Naive thymus-derived CD4-positive, alpha-beta T cell (primary cell): ENCODE results near the gene KIF13A. TPM values are rescaled to one million over a fixed set of nuclear protein-coding genes. Genes with fewer than 3 reads are reported as not detected.

ENCODE experiments used
- ATAC-seq: fragments of 150-1000 bp; cut with Tn5 transposase; 2 replicates; pipeline ENCODE4 v1.10.0; 2021; ENCODE audit warnings: mild to moderate bottlenecking, moderate library complexity
- CTCF ChIA-PET: fragments of 350-600 bp; sonication (Branson Sonifier 250); formaldehyde crosslinking; loops from one replicate; lab custom pipeline; 2021; ENCODE audit warnings: antibody characterized with exemption; lab: Charles Lee
- POLR2A ChIA-PET: fragments of 350-600 bp; sonication (Branson Sonifier 250); formaldehyde crosslinking; loops from one replicate; lab custom pipeline; 2021; ENCODE audit warnings: antibody characterized with exemption, inconsistent platforms; lab: Charles Lee
- DNase-seq, 9 donors: peaks; one replicate each; pipeline versions ENCODE4 v3.0.0 to v3.0.0-alpha.2; 2020 to 2022; ENCODE audit warnings: mixed read lengths in 1 of 9
- H3K27ac ChIP-seq: one replicate; pipeline ENCODE4 v1.7.0; 2013; ENCODE audit warnings: mild to moderate bottlenecking, low read depth, low read length, moderate library complexity
- H3K27me3 ChIP-seq, 2 donors: one replicate each; pipeline ENCODE4 v1.7.0; 2013; ENCODE audit warnings: low read length in 2 of 2, mild to moderate bottlenecking in 2 of 2, moderate library complexity in 2 of 2; ENCODE audit not compliant: control insufficient read depth in 2 of 2, insufficient read depth in 2 of 2
- H3K36me3 ChIP-seq, 3 experiments: 1 replicate in 2 of 3; 2 replicates in 1 of 3; pipeline ENCODE4 v1.7.0; 2013; ENCODE audit warnings: low read length in 3 of 3, mild to moderate bottlenecking in 3 of 3, moderate library complexity in 1 of 3; ENCODE audit not compliant: insufficient read depth in 3 of 3, control insufficient read depth in 2 of 3
- H3K4me1 ChIP-seq, 2 donors: one replicate each; pipeline ENCODE4 v1.7.0; 2013; ENCODE audit warnings: low read length in 2 of 2, mild to moderate bottlenecking in 2 of 2, moderate library complexity in 1 of 2; ENCODE audit not compliant: control insufficient read depth in 2 of 2, insufficient read depth in 2 of 2
- H3K4me3 ChIP-seq: 2 replicates; pipeline ENCODE4 v1.7.0; 2013; ENCODE audit warnings: mild to moderate bottlenecking, low read length
- H3K9me3 ChIP-seq, 3 experiments: 1 replicate in 2 of 3; 2 replicates in 1 of 3; pipeline ENCODE4 v1.7.0; 2013; ENCODE audit warnings: low read length in 3 of 3; ENCODE audit not compliant: control insufficient read depth in 2 of 3
- H3K27ac Mint-ChIP-seq, 9 donors: one replicate each; pipeline ENCODE4 v1.8.0; 2020 to 2022; ENCODE audit warnings: mixed read lengths in 9 of 9, mild to moderate bottlenecking in 8 of 9, moderate library complexity in 5 of 9, inconsistent platforms in 2 of 9
- H3K27me3 Mint-ChIP-seq, 5 donors: one replicate each; pipeline ENCODE4 v1.8.0; 2021 to 2022; ENCODE audit warnings: mixed read lengths in 5 of 5, mild to moderate bottlenecking in 1 of 5
- H3K36me3 Mint-ChIP-seq, 5 donors: one replicate each; pipeline ENCODE4 v1.8.0; 2020 to 2022; ENCODE audit warnings: mixed read lengths in 5 of 5, mild to moderate bottlenecking in 3 of 5, inconsistent platforms in 1 of 5
- H3K4me1 Mint-ChIP-seq, 7 donors: one replicate each; pipeline ENCODE4 v1.8.0; 2020 to 2022; ENCODE audit warnings: mixed read lengths in 7 of 7, mild to moderate bottlenecking in 3 of 7, inconsistent platforms in 1 of 7
- H3K4me3 Mint-ChIP-seq, 10 donors: one replicate each; pipeline ENCODE4 v1.8.0; 2020 to 2022; ENCODE audit warnings: mild to moderate bottlenecking in 10 of 10, mixed read lengths in 10 of 10, moderate library complexity in 6 of 10, inconsistent platforms in 2 of 10
- H3K9me3 Mint-ChIP-seq, 11 donors: one replicate each; pipeline ENCODE4 v1.8.0; 2020 to 2022; ENCODE audit warnings: mixed read lengths in 11 of 11, mild to moderate bottlenecking in 4 of 11, inconsistent platforms in 1 of 11, moderate library complexity in 1 of 11
- intact Hi-C, 2 donors: fragments of 100-400 bp; cut with micrococcal nuclease; formaldehyde crosslinking; loops; one replicate each; pipeline ENCODE4 v1.15.1; 2023
- polyA plus RNA-seq, 2 donors: library from polyadenylated mRNA; unstranded; fragments of 300-500 nt; fragmentation: Illumina TruSeq; gene quantifications; one replicate each; pipeline ENCODE4 v1.2.3, GENCODE V29; 2021
- total RNA-seq, 6 experiments: library from RNA in 5 of 6; stranded (reverse) in 5 of 6; gene quantifications; 1 replicate in 5 of 6; 2 replicates in 1 of 6; pipeline ENCODE4 v1.2.3 and lab custom pipeline; 2021 to 2026

Gene KIF13A
- total and polyA plus RNA-seq, 7 experiments from 2014 or later: 0.05 to 21.0 (median 0.97) TPM; not detected in 2

DNA sequence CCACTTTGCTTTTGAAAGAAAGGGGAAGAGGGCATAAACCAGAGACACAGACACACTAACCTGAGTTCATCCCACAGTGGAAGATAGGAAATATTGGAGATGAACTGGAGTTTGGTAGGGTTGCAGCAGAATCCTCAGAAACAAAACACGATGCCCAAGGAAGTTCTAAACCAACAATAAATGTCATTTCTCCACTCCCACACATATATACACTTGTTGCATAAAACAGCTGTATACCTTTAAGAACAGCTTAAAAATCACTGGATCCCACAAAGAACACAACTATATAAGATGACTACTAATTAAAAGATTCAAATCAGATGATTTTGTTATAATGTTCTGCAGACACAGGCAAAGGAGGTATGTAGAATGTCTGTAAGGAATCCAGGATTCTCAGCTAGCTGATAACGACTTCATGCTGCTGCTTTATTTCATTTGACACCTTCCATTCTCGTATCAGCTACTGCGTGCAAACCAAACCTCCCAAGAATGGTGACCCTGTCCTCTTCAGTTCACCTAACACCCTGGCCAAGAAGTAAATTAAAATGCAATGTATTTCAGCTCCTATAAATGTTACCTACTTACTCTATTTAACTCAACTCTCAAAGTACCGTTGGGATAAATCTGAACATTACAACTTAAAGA lies 14.3 kb downstream of the KIF13A start:
- peak; percentile 16 for ATAC-seq
- Histone ChIP-seq H3K36me3 (no peaks in the 10 kb centered on the region), H3K4me3 (no peak overlapping the region), H3K4me1 (no peaks in the 10 kb centered on the region), H3K9me3 (no peaks in the 10 kb centered on the region), H3K27me3 (no peaks in the 10 kb centered on the region), H3K27ac (no peak overlapping the region)
- CTCF ChIA-PET: no interaction called here
- POLR2A ChIA-PET: no interaction called here
- peaks cover 0 to 7% (median 0%) of the 10 kb centered on the region in 7 donors for H3K4me1 Mint-ChIP-seq
- DNase-seq: no peak
- no peaks in the 10 kb centered on the region for H3K36me3 Mint-ChIP-seq
- no peaks in the 10 kb centered on the region for H3K9me3 Mint-ChIP-seq
- intact Hi-C loops: no loop called here
- peaks cover 11 to 31% (median 20%) of the 10 kb centered on the region in 5 donors for H3K27me3 Mint-ChIP-seq
- no peak overlapping the region for H3K4me3 Mint-ChIP-seq
- no peak overlapping the region for H3K27ac Mint-ChIP-seq

DNA sequence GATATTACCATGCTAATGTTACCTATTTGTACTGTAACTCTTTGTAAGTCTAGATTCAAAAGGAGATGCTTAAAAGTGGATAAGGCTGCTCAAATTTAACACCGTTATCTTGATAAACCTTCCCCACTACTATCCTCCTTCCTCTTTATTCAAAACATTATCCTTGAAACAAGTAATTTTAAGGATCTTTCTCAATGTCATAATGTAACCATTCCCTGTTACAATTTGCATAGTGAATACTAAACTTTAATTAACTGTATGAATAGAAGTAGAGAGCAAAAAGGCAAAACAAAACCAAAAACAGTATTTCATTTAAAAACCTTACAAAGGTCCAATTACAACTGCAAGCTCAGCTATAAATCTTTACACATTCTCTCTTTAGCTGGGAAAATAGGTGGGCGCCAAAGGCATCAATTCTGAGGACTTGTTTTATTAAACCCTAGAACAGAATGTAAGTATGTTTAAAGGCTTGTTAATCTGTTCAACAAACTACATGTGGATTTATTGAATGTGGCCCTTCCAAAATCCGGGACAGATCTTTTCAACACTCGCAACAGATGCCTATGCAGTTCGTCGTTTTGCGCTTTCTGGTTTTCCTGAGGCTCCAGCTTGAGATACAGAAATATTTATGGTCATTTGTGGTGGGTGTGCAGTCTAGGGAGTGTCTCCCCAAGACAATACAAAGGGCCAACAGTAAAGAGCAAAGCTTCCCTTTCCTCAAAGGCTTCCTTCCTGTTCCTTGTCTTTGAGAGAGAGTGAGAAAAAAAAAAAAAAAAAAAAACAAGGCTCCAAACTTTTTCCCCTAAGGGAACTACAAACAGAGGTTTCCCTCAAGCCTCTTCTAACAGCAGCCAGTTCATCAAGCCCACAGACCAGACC lies 15.1 kb downstream of the KIF13A start:
- ChIA-PET CTCF (no interaction called here), POLR2A (no interaction called here)
- DNase-seq (no peak), ATAC-seq (peak; percentile 42)
- Mint-ChIP-seq H3K36me3 (no peaks in the 10 kb centered on the region), H3K27me3 (peaks cover 11 to 29% (median 19%) of the 10 kb centered on the region in 5 donors), H3K4me3 (no peak overlapping the region), H3K4me1 (peaks cover 0 to 7% (median 0%) of the 10 kb centered on the region in 7 donors), H3K9me3 (no peaks in the 10 kb centered on the region), H3K27ac (no peak overlapping the region)
- Histone ChIP-seq H3K36me3 (no peaks in the 10 kb centered on the region), H3K27me3 (no peaks in the 10 kb centered on the region), H3K4me3 (no peak overlapping the region), H3K4me1 (no peaks in the 10 kb centered on the region), H3K27ac (no peak overlapping the region), H3K9me3 (no peaks in the 10 kb centered on the region)
- intact Hi-C loops: no loop called here

DNA sequence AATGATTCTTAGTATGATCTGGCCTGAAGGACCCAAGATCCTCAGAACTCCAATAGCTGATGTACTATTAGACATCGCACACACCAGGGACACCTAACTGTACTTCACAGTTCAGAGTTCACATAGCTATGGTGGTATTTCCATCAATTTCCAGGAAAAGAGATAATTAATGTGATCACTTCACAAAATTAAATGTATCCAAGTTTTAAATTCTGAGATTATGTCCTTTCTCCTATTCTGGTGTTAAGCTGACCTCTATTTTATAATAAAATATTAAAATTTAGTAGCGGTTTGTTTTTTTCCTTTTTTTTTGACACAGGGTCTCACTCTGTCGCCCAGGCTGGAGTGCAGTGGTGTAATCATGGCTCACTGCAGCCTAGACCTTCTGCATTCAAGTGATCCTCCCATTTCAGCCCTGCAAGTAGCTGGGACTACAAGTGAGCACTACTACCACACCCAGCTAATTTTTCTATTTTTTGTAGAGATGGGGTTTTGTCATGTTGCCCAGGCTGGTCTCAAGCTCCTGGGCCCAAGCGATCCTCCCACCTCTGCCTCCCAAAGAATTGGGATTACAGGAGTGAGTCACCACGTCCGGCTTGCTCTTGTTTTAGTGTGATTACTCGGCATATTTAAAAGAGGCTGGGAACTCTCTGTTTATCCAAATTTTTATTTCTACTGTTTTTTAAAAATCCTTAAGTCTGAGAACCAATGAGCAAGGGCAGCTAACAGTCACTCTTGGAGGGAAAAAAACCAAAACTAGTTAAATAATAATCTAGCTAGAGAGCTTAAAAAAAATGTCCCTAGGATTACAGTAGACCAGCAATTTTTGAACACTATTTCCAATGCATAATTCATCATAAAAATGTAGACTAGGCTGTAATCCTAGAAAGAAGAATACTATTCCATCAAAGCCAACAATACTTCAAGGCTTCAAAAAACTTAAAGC lies 16.0 kb downstream of the KIF13A start:
- CTCF ChIA-PET: no interaction called here
- Histone ChIP-seq H3K36me3 (no peaks in the 10 kb centered on the region), H3K27me3 (no peaks in the 10 kb centered on the region), H3K4me1 (no peaks in the 10 kb centered on the region), H3K9me3 (no peaks in the 10 kb centered on the region), H3K27ac (no peak overlapping the region), H3K4me3 (no peak overlapping the region)
- POLR2A ChIA-PET: interaction anchor here (0.5 kb wide), 1 partner anchor 38 kb away, joined by 3 read pairs; no protein-coding TSS in a partner anchor
- DNase-seq: no peak
- H3K27me3 Mint-ChIP-seq: peaks cover 15 to 25% (median 18%) of the 10 kb centered on the region in 5 donors
- no peaks in the 10 kb centered on the region for H3K9me3 Mint-ChIP-seq
- H3K36me3 Mint-ChIP-seq: no peaks in the 10 kb centered on the region
- no peak overlapping the region for H3K27ac Mint-ChIP-seq
- no peak overlapping the region for H3K4me3 Mint-ChIP-seq
- no peak for ATAC-seq
- peaks cover 0 to 7% (median 0%) of the 10 kb centered on the region in 7 donors for H3K4me1 Mint-ChIP-seq
- intact Hi-C loops: no loop called here

DNA sequence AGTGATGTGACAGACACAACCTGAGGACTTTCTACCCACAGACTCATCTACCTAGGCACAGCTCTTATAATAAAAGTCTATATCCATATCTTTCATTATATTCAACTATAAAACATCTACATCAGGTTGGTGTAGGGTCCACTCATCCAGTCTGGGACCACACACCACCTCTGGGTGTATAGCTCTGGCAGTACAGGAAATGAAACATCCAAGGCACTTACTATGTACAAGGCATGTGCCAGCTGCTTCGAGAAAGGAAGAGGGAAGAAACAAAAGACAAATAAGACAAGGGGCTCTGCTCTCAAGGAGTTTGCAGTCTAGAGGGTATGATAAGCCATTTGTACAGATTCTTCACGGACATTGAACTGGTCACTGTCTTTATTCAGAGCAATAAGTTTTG lies 18.6 kb downstream of the KIF13A start:
- no peaks in the 10 kb centered on the region for H3K36me3 Mint-ChIP-seq
- H3K27ac Mint-ChIP-seq: no peak overlapping the region

DNA sequence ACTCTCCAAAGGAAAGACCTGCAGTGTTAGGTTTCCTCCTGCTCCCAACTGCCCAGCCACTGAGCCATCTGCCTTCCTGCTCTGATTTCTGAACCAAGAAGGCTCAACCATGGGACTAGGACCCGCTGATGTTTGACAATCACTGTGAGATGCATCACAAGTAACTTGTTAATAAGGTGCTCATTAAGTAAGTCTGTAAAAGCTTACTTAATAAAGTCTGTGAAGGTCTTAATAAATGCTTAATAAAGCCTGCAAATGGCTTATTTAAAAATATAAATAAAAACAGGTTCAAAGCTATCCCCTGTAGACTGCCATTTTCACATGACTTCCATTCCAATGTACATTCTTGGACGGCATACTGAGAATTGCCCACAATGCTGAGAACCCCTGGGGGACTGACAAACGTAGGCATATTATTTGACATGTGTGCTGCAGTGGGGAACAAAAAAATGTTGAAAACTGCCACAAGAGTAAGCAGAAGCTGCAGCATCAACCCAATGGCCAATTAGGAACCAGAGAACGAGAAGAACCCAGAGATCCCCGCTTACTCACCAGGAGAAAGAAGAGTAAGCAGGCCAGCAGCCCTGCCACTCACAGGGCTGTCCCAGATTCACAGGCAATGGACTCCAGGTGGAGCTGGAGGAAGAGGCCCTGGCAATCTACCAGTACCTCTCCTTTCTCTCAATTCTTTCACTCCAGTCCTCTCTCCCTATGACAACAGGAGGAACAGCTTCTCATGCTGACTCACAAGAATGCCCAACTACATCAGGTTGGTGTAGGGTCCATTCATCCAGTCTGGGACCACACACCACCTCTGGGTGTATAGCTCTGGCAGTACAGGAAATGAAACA lies 19.5 kb downstream of the KIF13A start:
- no peak overlapping the region for H3K27ac Mint-ChIP-seq
- ChIA-PET POLR2A (no interaction called here), CTCF (no interaction called here)
- H3K36me3 ChIP-seq: no peaks in the 10 kb centered on the region
- no peaks in the 10 kb centered on the region for H3K36me3 Mint-ChIP-seq
- H3K27me3 Mint-ChIP-seq: peaks cover 7 to 15% (median 14%) of the 10 kb centered on the region in 5 donors
- H3K4me1 Mint-ChIP-seq: peaks cover 0 to 7% (median 0%) of the 10 kb centered on the region in 7 donors
- DNase-seq (no peak), ATAC-seq (no peak)
- H3K4me3 ChIP-seq: no peak overlapping the region
- intact Hi-C loops: no loop called here
- no peaks in the 10 kb centered on the region for H3K4me1 ChIP-seq
- H3K27ac ChIP-seq: no peak overlapping the region
- no peaks in the 10 kb centered on the region for H3K27me3 ChIP-seq
- H3K4me3 Mint-ChIP-seq: no peak overlapping the region
- H3K9me3 ChIP-seq: no peaks in the 10 kb centered on the region
- H3K9me3 Mint-ChIP-seq: no peaks in the 10 kb centered on the region

More for the DNA sequence above, 18.6 kb downstream of the KIF13A start:
- H3K27ac ChIP-seq: no peak overlapping the region
- Mint-ChIP-seq H3K27me3 (peaks cover 15 to 21% (median 18%) of the 10 kb centered on the region in 5 donors), H3K4me1 (peaks cover 0 to 7% (median 0%) of the 10 kb centered on the region in 7 donors), H3K4me3 (no peak overlapping the region), H3K9me3 (no peaks in the 10 kb centered on the region)
- intact Hi-C loops: no loop called here
- H3K4me1 ChIP-seq: no peaks in the 10 kb centered on the region
- no peaks in the 10 kb centered on the region for H3K36me3 ChIP-seq
- no peaks in the 10 kb centered on the region for H3K27me3 ChIP-seq
- POLR2A ChIA-PET: no interaction called here
- no peaks in the 10 kb centered on the region for H3K9me3 ChIP-seq
- no peak overlapping the region for H3K4me3 ChIP-seq
- CTCF ChIA-PET: no interaction called here
- no peak for ATAC-seq
- no peak for DNase-seq
